A204.1 (cell line): ENCODE data around the gene REEP6.
"Not testable (repeated sequence)": the region's sequence is repeated elsewhere in the genome, so short reads cannot be mapped to it uniquely, and the experiment has no call there.

Source experiments
- FAIRE-seq: peaks from 2 replicates; lab custom pipeline; 2012; peaks lifted over from hg19 to GRCh38; lab: Jason Lieb, UNC

Gene REEP6

GRCh38 chr19:1473085-1473851 is 17.7 kb upstream of the REEP6 start:
- no peak for FAIRE-seq

DNA sequence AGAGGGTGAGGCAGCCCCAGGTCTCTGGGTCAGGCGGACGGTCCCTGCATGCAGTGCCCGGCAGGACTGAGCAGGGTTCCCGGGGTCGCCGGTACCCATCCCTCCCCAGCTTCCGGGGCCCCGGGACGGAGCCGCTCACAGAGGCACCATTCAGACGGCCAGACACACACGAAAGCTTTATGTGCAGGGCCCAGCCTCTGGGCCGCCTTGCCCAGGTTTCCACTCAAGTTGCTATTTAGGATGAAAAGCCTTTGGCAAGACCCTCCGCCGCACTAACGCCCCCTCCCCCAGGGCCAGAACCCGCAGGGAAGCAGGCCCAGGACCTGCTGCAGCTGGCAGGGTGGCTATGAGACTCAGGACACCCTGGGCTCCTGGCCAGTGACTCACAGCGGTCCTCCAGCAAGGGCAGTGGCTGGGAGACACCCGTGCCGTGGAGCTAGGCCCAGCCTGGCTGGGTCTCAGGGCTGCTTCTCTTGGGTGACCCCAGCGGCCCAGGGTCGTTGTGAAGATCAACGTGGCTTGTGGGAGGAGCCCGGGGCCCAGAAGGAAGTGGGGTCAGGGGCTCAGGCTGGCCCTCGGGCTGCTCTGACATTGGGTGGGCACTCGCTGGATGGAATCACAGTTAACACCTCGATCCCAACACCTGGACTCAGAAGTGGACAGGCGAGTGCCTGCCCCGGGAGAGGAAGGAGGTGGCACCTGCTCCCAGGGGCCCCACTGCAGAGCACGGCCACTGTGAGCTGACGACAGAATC is 16.8 kb upstream of the REEP6 start:
- FAIRE-seq, result no peak

DNA sequence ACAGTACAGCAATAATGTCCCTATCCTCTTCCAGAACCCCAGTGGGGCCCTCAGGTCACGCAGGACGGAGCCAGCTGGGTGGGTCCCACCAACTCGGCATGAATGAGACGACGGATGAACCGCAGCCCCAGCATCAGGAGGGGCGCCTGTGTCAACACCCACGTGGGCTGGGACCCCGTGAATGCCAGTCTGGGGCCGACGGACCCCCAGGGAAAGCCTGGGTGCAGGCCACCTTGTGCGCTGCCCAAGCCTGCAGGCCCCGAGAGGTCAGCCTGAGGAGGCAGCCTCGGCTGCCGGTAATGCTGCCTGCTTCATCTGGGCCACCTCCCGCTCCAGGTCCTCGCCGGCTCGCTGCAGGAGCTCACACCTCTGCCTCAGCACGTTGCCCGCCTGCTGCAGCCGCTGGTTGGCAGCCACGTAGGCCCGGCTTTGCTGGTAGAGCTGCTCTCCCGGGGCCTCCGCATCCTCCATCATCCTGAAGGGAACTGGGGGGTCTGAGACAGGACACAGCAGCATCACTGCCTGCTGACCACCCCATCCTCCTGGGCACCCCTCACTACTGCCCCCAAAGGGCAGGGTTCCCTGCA is 16.1 kb upstream of the REEP6 start:
- no peak for FAIRE-seq

DNA sequence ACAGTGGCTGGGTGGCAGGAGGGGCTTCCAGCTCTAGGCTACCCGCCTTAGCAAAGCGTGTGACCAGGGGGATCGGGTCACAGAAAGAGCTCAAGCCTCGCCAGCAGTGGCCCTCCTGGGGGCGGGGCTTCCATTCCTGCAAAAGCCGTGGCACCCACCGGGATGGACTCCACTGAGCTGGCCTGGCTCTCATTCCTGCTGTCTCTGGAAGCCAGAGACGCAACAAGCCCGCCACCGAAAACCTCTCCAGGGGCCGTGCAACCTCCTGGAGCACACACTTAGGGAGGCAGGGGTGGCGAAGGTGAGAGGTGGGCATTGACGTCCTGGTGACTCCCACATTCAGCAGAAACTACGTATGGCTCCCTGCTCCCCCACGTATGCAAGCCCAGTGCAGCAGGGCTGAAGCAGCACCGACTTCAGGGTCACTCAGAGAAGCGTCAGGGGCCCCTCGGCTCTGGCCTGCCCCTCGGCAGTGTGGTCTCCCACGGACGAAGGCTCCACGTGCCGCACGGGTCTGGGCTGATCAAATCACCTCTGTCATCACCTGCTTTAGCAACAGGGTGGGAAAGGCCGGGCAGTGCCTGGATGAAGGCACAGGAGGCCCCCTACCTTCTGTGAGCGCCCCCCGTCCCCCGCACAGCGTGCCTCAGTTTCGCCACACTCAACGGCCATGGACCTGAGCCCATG is 15.1 kb upstream of the REEP6 start:
- FAIRE-seq, result no peak

DNA sequence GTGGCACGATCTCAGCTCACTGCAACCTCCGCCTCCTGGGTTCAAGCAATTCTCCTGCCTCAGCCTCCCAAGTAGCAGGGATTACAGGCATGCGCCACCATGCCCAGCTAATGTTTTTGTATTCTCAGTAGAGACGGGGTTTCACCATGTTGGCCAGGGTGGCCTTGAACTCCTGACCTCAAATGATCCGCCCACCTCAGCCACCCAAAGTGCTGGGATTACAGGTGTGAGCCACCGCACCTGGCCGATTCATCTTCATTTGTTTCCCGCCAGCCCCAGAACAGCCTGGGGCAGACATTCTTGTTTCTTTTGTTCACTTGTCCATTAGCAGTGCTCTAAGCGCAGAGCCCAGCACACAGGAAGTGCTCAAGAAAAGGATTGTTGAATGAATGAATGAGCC is 13.9 kb upstream of the REEP6 start:
- FAIRE-seq, result not testable (repeated sequence)

- peak; percentile 92 for FAIRE-seq
Measured at GRCh38 chr19:1478934-1479707, 11.9 kb upstream of the REEP6 start, which contains the start of gene C19orf25. Gene C19orf25 (minus strand): TSS chr19:1479215. CDS start chr19:1478903, 312 bp downstream.

GRCh38 chr19:1481224-1481892 is 9.6 kb upstream of the REEP6 start:
- FAIRE-seq, result no peak

DNA sequence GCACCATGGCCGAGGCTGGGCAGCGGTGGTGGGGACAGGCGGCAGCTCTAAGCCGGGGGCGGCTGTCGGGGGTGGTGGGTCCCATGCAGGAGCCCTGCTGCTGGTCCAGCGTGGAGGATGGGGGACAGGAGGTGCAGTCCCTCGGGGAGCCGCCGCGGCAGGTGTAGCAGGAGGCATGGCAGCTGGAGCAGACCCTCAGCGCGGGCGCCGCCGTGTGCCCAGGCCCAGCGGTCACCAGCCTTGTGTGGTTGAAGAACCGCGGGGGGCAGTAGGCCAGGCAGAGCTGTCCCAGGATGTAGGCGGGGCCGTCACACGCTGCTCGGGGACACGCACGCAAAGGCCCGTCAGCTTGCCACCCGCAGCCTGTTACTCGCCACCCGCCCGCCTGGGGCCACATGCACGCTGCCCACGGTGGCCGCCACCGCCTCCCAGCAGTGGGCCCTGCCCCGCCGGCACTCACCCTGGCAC is 9.1 kb upstream of the REEP6 start:
- FAIRE-seq, result no peak

DNA sequence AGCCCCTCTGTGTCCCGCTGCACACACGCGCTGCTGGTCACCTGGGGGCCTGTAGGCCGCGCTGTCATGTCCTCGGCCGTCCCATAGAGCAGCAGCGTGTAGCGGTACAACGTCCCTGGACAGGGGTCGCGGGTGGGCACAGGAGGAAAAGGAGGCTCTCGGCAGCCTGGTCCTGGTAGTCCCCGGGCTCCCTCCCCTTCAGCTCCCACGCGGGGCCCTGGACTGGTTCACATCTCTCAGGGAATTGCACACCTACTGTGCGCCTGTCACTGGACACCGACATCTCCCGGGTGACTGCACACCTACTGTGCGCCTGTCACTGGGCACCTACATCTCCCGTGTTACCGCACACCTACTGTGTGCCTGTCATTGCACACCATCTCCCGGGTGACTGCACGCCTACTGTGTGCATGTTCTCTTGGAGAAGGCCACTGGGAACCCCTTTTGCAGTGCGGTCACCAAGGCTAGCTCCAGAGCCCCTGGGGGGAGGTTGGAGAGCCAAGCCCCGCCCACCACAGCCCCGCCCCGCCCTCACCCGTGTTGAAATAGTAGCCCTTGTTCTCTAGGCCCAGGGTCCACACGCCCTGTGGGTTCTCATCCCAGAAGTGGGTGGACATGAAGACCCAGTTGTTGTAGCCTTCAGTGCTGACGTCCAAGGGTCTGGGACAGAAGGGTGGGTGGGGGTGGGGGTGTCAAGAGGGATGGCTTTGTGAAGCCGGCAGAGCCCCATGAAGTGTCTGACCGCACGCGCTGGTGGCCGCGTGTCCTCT is 8.4 kb upstream of the REEP6 start:
- FAIRE-seq, result no peak

DNA sequence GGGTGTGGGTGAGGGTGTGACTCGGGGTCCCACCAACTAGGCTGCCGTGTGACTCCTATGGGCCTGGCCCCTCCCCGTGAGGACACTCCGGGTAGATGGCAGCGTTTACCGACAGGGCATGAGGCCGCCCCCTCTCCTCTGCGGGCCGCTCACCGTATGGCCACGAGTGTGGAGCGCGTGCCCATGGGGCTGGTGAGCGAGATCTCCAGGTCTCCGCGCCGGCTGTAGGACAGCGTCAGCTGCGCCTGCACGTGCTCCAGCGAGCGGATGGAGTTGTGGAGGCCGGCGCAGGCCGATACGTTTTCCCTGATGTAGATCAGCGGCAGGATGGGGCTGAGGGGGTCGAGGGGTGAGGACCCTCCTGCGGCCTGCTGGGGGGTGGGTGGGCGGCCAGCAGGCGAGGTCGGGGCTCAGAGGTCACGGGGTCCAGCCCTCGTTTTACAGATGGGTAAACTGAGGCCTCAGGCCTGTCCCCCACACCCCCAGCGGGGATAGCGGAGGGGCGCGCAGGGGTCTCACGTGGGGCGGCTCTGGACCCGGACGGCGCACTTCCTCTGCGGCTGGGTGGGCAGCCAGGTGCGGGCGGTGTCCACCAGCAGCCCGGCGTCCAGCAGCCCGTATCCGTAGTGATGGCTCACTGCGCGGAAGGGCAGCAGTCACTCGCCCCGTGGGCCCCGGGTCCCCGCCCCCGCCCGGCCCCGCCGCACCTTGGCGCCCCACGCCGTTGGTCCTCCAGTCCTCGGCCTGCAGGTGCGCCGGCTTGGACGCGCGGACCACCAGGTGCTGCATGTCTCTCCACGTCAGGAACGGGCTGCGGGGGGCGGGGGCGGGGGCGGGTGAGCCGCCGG is 7.6 kb upstream of the REEP6 start:
- FAIRE-seq, result no peak

GRCh38 chr19:1483979-1484428 is 7.0 kb upstream of the REEP6 start:
- FAIRE-seq, result no peak

DNA sequence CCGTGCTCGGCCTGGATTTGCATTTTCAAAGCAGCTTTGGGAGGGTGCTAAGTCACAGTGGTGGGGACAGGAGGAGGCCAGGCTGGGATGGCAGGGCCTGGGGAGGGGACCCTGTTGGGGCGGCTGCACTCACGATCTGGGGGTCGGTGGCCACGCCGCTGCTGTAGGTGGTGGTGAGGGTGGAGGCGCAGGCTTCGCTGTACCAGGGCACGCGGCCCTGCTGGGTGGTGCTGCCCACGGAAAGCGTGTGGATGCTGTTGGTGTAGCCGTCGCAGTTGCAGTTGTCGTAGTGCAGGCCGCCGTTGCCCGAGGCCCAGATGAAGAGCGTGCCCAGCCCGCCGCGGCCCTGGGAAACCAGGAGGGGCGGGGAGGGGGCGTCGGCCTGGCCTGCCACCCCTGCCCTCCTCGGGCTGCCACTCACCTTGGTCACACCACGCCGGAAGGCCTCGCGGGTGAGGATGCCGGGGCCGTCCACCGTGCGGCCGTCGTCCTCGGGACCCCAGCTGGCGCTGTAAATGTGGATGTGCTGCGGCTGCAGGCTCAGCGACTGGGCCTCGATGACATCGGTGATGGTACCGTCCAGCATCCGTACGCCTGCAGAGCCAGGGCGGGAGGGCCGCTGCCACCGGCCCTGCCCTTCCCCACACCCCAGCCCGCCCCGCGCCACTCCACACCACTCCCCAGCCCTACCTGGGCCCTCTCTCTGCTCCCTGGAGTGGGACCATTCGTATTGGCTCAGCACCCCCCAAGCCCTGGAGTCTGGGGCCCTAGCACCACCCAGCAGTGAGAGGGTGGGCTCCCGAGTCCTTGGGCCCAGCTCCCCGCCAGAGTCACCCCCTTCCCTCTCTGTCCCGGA is 4.0 kb upstream of the REEP6 start:
- FAIRE-seq, result no peak

DNA sequence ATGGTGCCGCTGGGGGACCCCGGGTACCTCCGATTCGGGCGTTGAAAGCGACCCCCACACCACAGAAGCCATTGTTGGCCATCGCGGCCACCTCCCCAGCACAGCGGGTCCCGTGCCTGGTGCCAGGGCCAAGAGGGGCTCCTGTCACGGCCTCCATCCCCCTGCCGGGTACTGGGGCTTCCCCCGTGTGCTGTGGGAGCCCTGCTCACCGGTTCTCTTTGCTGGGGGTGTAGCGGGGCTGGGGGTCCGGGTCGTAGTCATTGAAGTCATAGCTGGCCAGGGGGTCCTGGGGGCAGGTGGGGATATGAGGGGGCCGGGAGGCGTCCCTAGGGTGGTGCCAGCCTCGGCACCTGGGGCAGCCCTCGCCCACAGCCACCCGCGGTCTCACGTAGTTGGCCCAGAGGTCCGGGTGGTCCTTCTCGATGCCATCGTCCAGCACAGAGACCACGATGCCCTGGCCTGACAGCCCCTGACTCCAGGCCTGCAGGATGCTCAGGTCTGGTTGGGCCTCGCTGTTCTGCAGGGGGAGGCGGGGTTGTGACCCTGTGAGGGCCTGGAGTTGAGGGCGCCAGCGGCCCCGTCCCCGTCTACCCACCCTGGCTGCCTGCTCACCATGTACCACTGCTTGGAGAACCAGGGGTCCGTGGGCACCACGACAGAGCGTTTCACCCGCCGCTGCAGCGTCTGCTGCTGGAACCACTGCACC is 3.3 kb upstream of the REEP6 start:
- no peak for FAIRE-seq

DNA sequence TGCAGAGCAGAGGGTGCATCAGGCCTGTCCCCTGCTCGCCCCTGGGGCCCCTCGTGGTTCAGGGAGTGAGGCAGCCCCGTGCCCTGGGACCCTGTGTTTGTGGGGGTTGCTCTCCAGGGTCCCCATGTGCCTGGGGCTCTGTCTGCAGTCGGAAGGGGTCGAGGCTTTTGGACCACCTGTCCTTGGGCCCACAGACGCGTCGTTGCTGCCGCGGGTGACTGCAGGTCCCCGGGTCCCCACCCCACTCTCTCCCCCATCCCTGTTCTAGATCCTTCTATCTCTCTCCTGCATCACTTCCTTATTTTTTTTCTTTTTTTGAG is 2.7 kb upstream of the REEP6 start:
- FAIRE-seq, result no peak

DNA sequence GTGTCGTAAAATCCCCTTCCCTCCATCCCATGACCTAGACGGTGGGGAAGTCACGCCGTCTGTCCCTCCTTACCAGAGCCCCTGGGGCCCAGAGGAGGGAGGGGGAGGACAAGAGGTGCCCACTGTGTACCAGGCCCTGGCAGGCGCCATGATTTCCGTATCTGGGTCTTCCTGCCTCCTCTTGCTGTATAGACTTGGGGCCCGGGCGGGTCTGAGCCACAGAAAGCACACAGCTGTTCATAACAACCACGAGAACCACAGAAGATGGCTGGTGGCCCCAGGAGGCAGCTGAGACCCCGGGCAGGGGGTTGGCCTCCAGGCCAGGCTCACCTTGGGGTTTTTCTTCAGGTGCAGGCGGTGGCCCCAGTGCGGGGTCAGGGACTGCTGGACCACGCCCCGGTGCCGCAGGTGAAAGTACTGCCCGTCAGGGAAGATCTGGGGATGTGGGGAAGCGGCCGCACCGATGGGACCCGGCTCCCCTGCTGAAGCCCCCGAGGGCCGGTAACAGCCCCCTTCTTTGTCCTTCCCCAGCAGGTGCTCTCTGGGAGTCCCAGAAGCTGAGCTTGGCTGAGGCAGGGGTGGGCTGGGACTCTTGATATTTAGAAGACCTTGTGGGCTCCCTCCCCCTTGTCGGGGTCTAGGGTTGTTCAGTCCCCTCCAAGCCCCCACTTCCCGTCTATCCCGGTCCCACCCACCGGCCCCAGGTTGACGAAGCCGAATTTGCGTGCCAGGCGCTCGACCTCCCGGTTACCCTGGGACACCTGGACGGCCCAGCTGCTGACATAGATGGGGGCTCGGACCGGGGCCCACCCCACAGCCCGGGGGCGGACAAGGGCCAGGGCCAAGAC is 1.3 kb upstream of the REEP6 start:
- FAIRE-seq, result no peak

- peak; percentile 98 for FAIRE-seq
Measured at GRCh38 chr19:1490311-1491113, 469 bp upstream of the REEP6 start, which contains the start of gene PCSK4. Gene PCSK4 (minus strand): TSS chr19:1490350. CDS start chr19:1490346, 4 bp downstream.
